IMR-90 (cell line): ENCODE measurements around the gene IDH3A. TPM values are rescaled to one million over a fixed set of nuclear protein-coding genes. Genes with fewer than 3 reads are reported as not detected.

ENCODE experiments used
- ATAC-seq: fragments of 200-7000 bp; cut with Tn5 transposase; 2 replicates; pipeline ENCODE4 v1.9.1; 2020; ENCODE audit warnings: low read depth, mild to moderate bottlenecking, moderate library complexity
- BruUV-seq: library from RNA; stranded (reverse); fragments of 400-500 nt; replicated peaks from 2 replicates; lab custom pipeline; 2021; lab: Mats Ljungman, UMichigan
- CTCF ChIA-PET: fragments of 300-600 bp; formaldehyde crosslinking; extraction: SDS; loops from one replicate; lab custom pipeline; 2021; ENCODE audit warnings: antibody characterized with exemption; lab: Yijun Ruan, JAX
- POLR2A ChIA-PET: fragments of 300-600 bp; sonication (Branson Sonifier 250); formaldehyde crosslinking; loops from one replicate; lab custom pipeline; 2022; ENCODE audit warnings: antibody characterized with exemption; ENCODE audit not compliant: unreplicated experiment; lab: Charles Lee
- DNase-seq: peaks from one replicate; pipeline ENCODE4 v3.0.0; 2013
- H2AFZ ChIP-seq: replicated peaks from 2 replicates; pipeline ENCODE3; 2013; ENCODE audit warnings: low read length, mild to moderate bottlenecking; ENCODE audit not compliant: poor library complexity
- H2AK5ac ChIP-seq: 2 replicates; pipeline ENCODE4 v1.6.1; 2013; ENCODE audit warnings: low read depth, low read length, inconsistent platforms
- H2AK9ac ChIP-seq: replicated peaks from 2 replicates; pipeline ENCODE3; 2013; ENCODE audit warnings: mild to moderate bottlenecking, low read depth, low read length, moderate library complexity; ENCODE audit not compliant: poor library complexity
- H2BK120ac ChIP-seq: 2 replicates; pipeline ENCODE4 v1.6.1; 2013; ENCODE audit warnings: low read depth, low read length, inconsistent platforms
- H2BK15ac ChIP-seq: 3 replicates; pipeline ENCODE4 v1.6.1; 2013; ENCODE audit warnings: low read depth, low read length, inconsistent platforms
- H2BK20ac ChIP-seq: 2 replicates; pipeline ENCODE4 v1.6.1; 2013; ENCODE audit warnings: low read depth, mild to moderate bottlenecking, inconsistent platforms, low read length, moderate library complexity
- H2BK5ac ChIP-seq: 2 replicates; pipeline ENCODE4 v1.6.1; 2013; ENCODE audit warnings: mild to moderate bottlenecking, low read depth, low read length, inconsistent platforms; ENCODE audit not compliant: poor library complexity, severe bottlenecking
- H3K14ac ChIP-seq: replicated peaks from 2 replicates; pipeline ENCODE4 v1.6.1; 2013; ENCODE audit warnings: low read depth, low read length, inconsistent platforms
- H3K18ac ChIP-seq: 2 replicates; pipeline ENCODE4 v1.6.1; 2013; ENCODE audit warnings: low read depth, low read length, control low read depth
- H3K23ac ChIP-seq: 2 replicates; pipeline ENCODE4 v1.6.1; 2013; ENCODE audit warnings: low read depth, low read length, inconsistent platforms
- H3K27ac ChIP-seq: 2 replicates; pipeline ENCODE4 v1.5.1; 2013; ENCODE audit warnings: mild to moderate bottlenecking, control low read depth, low read length; ENCODE audit not compliant: insufficient read depth
- H3K27me3 ChIP-seq: 2 replicates; pipeline ENCODE4 v1.6.1; 2013; ENCODE audit warnings: low read length; ENCODE audit not compliant: control insufficient read depth, insufficient read depth
- H3K36me3 ChIP-seq: 2 replicates; pipeline ENCODE4 v1.6.1; 2013; ENCODE audit warnings: low read length, mixed read lengths; ENCODE audit not compliant: control insufficient read depth, insufficient read depth
- H3K4ac ChIP-seq: 2 replicates; pipeline ENCODE4 v1.6.1; 2013; ENCODE audit warnings: low read depth, low read length, inconsistent platforms
- H3K4me1 ChIP-seq: 2 replicates; pipeline ENCODE4 v1.6.1; 2013; ENCODE audit warnings: low read length, mixed read lengths; ENCODE audit not compliant: control insufficient read depth, insufficient read depth
- H3K4me2 ChIP-seq: 2 replicates; pipeline ENCODE4 v1.6.1; 2013; ENCODE audit warnings: low read depth, mild to moderate bottlenecking, control low read depth, low read length, moderate library complexity
- H3K4me3 ChIP-seq: 2 replicates; pipeline ENCODE4 v1.5.1; 2013; ENCODE audit warnings: low read depth, mild to moderate bottlenecking, control low read depth, low read length, moderate library complexity; ENCODE audit not compliant: insufficient read depth
- H3K56ac ChIP-seq: 2 replicates; pipeline ENCODE4 v1.6.1; 2013; ENCODE audit warnings: low read length, inconsistent platforms; ENCODE audit not compliant: insufficient read depth; ENCODE audit errors: extremely low read depth
- H3K79me1 ChIP-seq, 2 experiments: 2 replicates each; pipeline ENCODE4 v1.6.1; 2013; ENCODE audit warnings: low read length in 2 of 2, inconsistent platforms in 1 of 2, low read depth in 1 of 2
- H3K9ac ChIP-seq: 2 replicates; pipeline ENCODE4 v1.6.1; 2013; ENCODE audit warnings: low read depth, low read length, control low read depth
- H3K9me1 ChIP-seq: 2 replicates; pipeline ENCODE4 v1.6.1; 2013; ENCODE audit warnings: low read length, inconsistent platforms; ENCODE audit not compliant: insufficient read depth
- H3K9me3 ChIP-seq: 2 replicates; pipeline ENCODE4 v1.6.1; 2013; ENCODE audit warnings: low read length; ENCODE audit not compliant: control insufficient read depth, insufficient read depth
- H4K20me1 ChIP-seq: 2 replicates; pipeline ENCODE4 v1.6.1; 2013; ENCODE audit warnings: low read length, inconsistent platforms; ENCODE audit not compliant: insufficient read depth
- H4K5ac ChIP-seq: 2 replicates; pipeline ENCODE4 v1.6.1; 2013; ENCODE audit warnings: mild to moderate bottlenecking, low read depth, low read length, control low read depth
- H4K8ac ChIP-seq, 2 experiments: 2 replicates each; pipeline ENCODE4 v1.6.1; 2013; ENCODE audit warnings: low read depth in 2 of 2, low read length in 2 of 2, control low read depth in 1 of 2, inconsistent platforms in 1 of 2
- H4K91ac ChIP-seq: 2 replicates; pipeline ENCODE4 v1.6.1; 2013; ENCODE audit warnings: low read depth, low read length, inconsistent platforms; ENCODE audit not compliant: insufficient read depth
- BHLHE40 ChIP-seq: fragments of 150-350 bp; IDR thresholded peaks from 2 replicates; pipeline ENCODE4 v1.6.1; 2016; ENCODE audit warnings: mild to moderate bottlenecking, low read depth, low read length
- CEBPB ChIP-seq: IDR thresholded peaks from 2 replicates; pipeline ENCODE4 v1.6.1; 2012; ENCODE audit warnings: low read depth, low read length, improper control_type of control experiment
- CHD1 ChIP-seq: IDR thresholded peaks from 2 replicates; pipeline ENCODE4 v1.6.1; 2012; ENCODE audit warnings: low read depth, low read length, improper control_type of control experiment
- CTCF ChIP-seq: conservative IDR thresholded peaks from 2 replicates; pipeline ENCODE4 v1.5.1; 2012; ENCODE audit warnings: mild to moderate bottlenecking, low read depth, low read length, improper control_type of control experiment
- FOS ChIP-seq: fragments of 150-350 bp; IDR thresholded peaks from 2 replicates; pipeline ENCODE4 v1.6.1; 2016; ENCODE audit warnings: low read depth, low read length
- MAFK ChIP-seq: IDR thresholded peaks from 2 replicates; pipeline ENCODE4 v1.6.1; 2012; ENCODE audit warnings: low read depth, low read length, improper control_type of control experiment
- MAZ ChIP-seq: IDR thresholded peaks from 2 replicates; pipeline ENCODE4 v1.6.1; 2012; ENCODE audit warnings: low read depth, mild to moderate bottlenecking, low read length, improper control_type of control experiment, moderate library complexity, borderline replicate concordance
- MXI1 ChIP-seq: IDR thresholded peaks from 2 replicates; pipeline ENCODE4 v1.6.1; 2012; ENCODE audit warnings: low read depth, mild to moderate bottlenecking, low read length, moderate library complexity, borderline replicate concordance
- NFE2L2 ChIP-seq: fragments of 150-350 bp; IDR thresholded peaks from 2 replicates; pipeline ENCODE4 v1.6.1; 2016; ENCODE audit warnings: low read depth, mild to moderate bottlenecking, low read length
- POLR2A ChIP-seq: IDR thresholded peaks from 2 replicates; pipeline ENCODE4 v1.6.1; 2012; ENCODE audit warnings: mild to moderate bottlenecking, low read depth, low read length
- RAD21 ChIP-seq: IDR thresholded peaks from 2 replicates; pipeline ENCODE4 v1.6.1; 2012; ENCODE audit warnings: low read length, improper control_type of control experiment
- RCOR1 ChIP-seq: IDR thresholded peaks from 2 replicates; pipeline ENCODE4 v1.6.1; 2012; ENCODE audit warnings: mild to moderate bottlenecking, low read length, improper control_type of control experiment; ENCODE audit not compliant: insufficient replicate concordance
- RFX5 ChIP-seq: IDR thresholded peaks from 2 replicates; pipeline ENCODE4 v1.8.0; 2012; ENCODE audit warnings: low read depth, mild to moderate bottlenecking, low read length, moderate library complexity
- SMC3 ChIP-seq: fragments of 150-350 bp; IDR thresholded peaks from 2 replicates; pipeline ENCODE4 v1.6.1; 2016; ENCODE audit warnings: low read depth, mild to moderate bottlenecking, antibody characterized with exemption, low read length, moderate library complexity
- USF2 ChIP-seq: fragments of 150-350 bp; IDR thresholded peaks from 2 replicates; pipeline ENCODE4 v1.6.1; 2017; ENCODE audit warnings: mild to moderate bottlenecking, antibody characterized with exemption, low read length, low read depth
- WGBS, 2 experiments: methylation state at CpG; one replicate each; pipeline versions ENCODE4 v1.1.5 to v1.1.7; 2013; ENCODE audit warnings: missing lambda C conversion rate in 2 of 2; ENCODE audit not compliant: insufficient read length in 1 of 2; ENCODE audit errors: extremely low coverage in 2 of 2; 5-methylcytosine and 5-hydroxymethylcytosine counted together
- dilution Hi-C: fragments of 300-500 bp; cut with HindIII; formaldehyde crosslinking; loops from one replicate; pipeline ENCODE4 v1.14.3; 2018; ENCODE audit warnings: low sequenced_read_pairs; ENCODE audit not compliant: unreplicated experiment
- in situ Hi-C: fragments of 300-500 bp; cut with MboI; formaldehyde crosslinking; loops from 3 replicates; pipeline ENCODE4 v1.14.3; 2019; ENCODE audit warnings: low sequenced_read_pairs, inconsistent platforms, mixed read lengths
- intact Hi-C: fragments of 100-400 bp; cut with micrococcal nuclease; formaldehyde crosslinking; loops from 2 replicates; pipeline ENCODE4 v1.10.0; 2022
- polyA plus RNA-seq, 3 experiments: library from polyadenylated mRNA; depleted of rRNA; stranded (reverse); fragments of >200 nt; gene quantifications; 2 replicates each; pipeline ENCODE4 v1.2.3, GENCODE V29; 2012; ENCODE audit warnings: low replicate concordance in 1 of 3
- total RNA-seq: library from RNA; depleted of rRNA; stranded (reverse); fragments of >200 nt; gene quantifications from 2 replicates; pipeline ENCODE4 v1.2.3, GENCODE V29; 2012
- TF ChIP-seq, protein P1 (sequence below): fragments of 150-350 bp; IDR thresholded peaks from 2 replicates; pipeline ENCODE4 v1.6.1; 2016; ENCODE audit warnings: low read depth, mild to moderate bottlenecking, low read length, moderate library complexity, borderline replicate concordance

IDH3A gene
- total and polyA plus RNA-seq, 2 of the 4 experiments (the other 2 are of a cell fraction) = 34.5 to 47.7 TPM

DNA sequence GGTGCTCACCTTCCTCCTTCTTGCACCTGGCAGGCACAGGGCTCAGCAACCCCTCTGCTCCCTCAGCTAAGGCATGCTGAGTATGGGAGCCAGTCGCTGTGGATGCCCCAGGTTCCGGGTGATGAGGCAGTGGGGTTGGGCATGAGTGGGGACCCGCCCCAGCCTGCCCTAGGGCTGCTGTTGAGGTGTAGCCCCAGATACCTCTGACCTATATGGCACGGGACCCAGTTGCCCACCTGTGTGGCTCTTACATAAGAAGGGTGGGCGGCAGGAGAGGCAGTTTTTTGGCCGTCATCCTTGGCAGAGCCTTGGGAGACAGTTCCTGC is 64.2 kb downstream of the IDH3A start:
- no peaks in the 10 kb centered on the region for H3K36me3 ChIP-seq
- no peak overlapping the region for H3K4me2 ChIP-seq
- H3K23ac ChIP-seq = no peak overlapping the region
- H4K5ac ChIP-seq = no peak overlapping the region
- no peak overlapping the region for H3K4ac ChIP-seq
- intact Hi-C loops (no loop called here), in situ Hi-C loops (no loop called here), dilution Hi-C loops (no loop called here)
- DNase-seq (no peak), ATAC-seq (no peak)
- H3K56ac ChIP-seq = no peak overlapping the region
- no peak overlapping the region for H2BK5ac ChIP-seq
- no peak overlapping the region for H2BK120ac ChIP-seq
- H3K4me3 ChIP-seq = no peak overlapping the region
- no peak for TF ChIP-seq RAD21
- no peak for TF ChIP-seq USF2
- TF ChIP-seq CTCF = no peak
- TF ChIP-seq RCOR1 = no peak
- TF ChIP-seq MXI1 = no peak
- TF ChIP-seq NFE2L2 = no peak
- no peak for TF ChIP-seq POLR2A
- TF ChIP-seq RFX5 = no peak
- no peak for TF ChIP-seq CEBPB
- TF ChIP-seq, protein P1, sequence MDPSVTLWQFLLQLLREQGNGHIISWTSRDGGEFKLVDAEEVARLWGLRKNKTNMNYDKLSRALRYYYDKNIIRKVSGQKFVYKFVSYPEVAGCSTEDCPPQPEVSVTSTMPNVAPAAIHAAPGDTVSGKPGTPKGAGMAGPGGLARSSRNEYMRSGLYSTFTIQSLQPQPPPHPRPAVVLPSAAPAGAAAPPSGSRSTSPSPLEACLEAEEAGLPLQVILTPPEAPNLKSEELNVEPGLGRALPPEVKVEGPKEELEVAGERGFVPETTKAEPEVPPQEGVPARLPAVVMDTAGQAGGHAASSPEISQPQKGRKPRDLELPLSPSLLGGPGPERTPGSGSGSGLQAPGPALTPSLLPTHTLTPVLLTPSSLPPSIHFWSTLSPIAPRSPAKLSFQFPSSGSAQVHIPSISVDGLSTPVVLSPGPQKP = no peak
- TF ChIP-seq CHD1 = no peak
- no peak for TF ChIP-seq MAZ
- no peak for TF ChIP-seq FOS
- no peak for TF ChIP-seq MAFK
- no peak for TF ChIP-seq SMC3
- TF ChIP-seq BHLHE40 = no peak
- no peak overlapping the region for H3K9ac ChIP-seq
- H2BK15ac ChIP-seq = no peak overlapping the region
- H4K8ac ChIP-seq = no peak overlapping the region
- CTCF ChIA-PET = no interaction called here
- no peak overlapping the region for H2BK20ac ChIP-seq
- H3K14ac ChIP-seq = no peak overlapping the region
- H3K27me3 ChIP-seq = peaks cover 12% of the 10 kb centered on the region
- H3K18ac ChIP-seq = no peak overlapping the region
- H3K27ac ChIP-seq = no peak overlapping the region
- BruUV-seq = no TSS peak
- no peaks in the 10 kb centered on the region for H3K79me1 ChIP-seq
- no peak overlapping the region for H2AFZ ChIP-seq
- no peaks in the 10 kb centered on the region for H4K20me1 ChIP-seq
- peaks cover 3% of the 10 kb centered on the region; the same call in 1 of the 2 replicates for H3K9me1 ChIP-seq
- 89% methylated on average over 5 of the region's 6 CpGs; no CpG with 5 or more reads in 1 of the 2 experiments for whole genome bisulfite sequencing, 2 experiments
- H2AK5ac ChIP-seq = no peak overlapping the region
- no peak overlapping the region for H4K91ac ChIP-seq
- peaks cover 6% of the 10 kb centered on the region; the same call in 1 of the 2 replicates for H3K4me1 ChIP-seq
- no peaks in the 10 kb centered on the region for H3K9me3 ChIP-seq
- POLR2A ChIA-PET = no interaction called here
- H2AK9ac ChIP-seq = no peak overlapping the region
